Liver (tissue), 9 donors: ENCODE results near the gene PTK7. TPM values are rescaled to one million over a fixed set of nuclear protein-coding genes. Genes with fewer than 3 reads are reported as not detected.
A peak's percentile ranks its signal among the peaks of the same experiment; 100 is the strongest.

Experiments
- DNase-seq: peaks from one replicate; pipeline ENCODE4 v3.0.0-alpha.2; 2017; ENCODE audit warnings: low spot score
- H3K27ac ChIP-seq, 2 donors: one replicate each; pipeline ENCODE4 v1.7.0; 2013; ENCODE audit warnings: inconsistent platforms in 2 of 2, low read length in 2 of 2, control low read depth in 1 of 2, low read depth in 1 of 2, mild to moderate bottlenecking in 1 of 2
- H3K27me3 ChIP-seq, 4 donors: one replicate each; pipeline versions ENCODE4 v1.6.1 to v1.7.0; 2013; ENCODE audit warnings: low read length in 3 of 4, inconsistent platforms in 1 of 4, mild to moderate bottlenecking in 1 of 4, moderate library complexity in 1 of 4; ENCODE audit not compliant: control insufficient read depth in 4 of 4, insufficient read depth in 4 of 4
- H3K36me3 ChIP-seq, 4 donors: one replicate each; pipeline versions ENCODE4 v1.6.1 to v1.7.0; 2013; ENCODE audit warnings: low read length in 3 of 4, mild to moderate bottlenecking in 3 of 4, low read depth in 1 of 4, moderate library complexity in 1 of 4; ENCODE audit not compliant: control insufficient read depth in 4 of 4, insufficient read depth in 3 of 4
- H3K4me1 ChIP-seq, 4 donors: one replicate each; pipeline versions ENCODE4 v1.6.1 to v1.7.0; 2013; ENCODE audit warnings: low read length in 3 of 4, mild to moderate bottlenecking in 3 of 4, moderate library complexity in 1 of 4; ENCODE audit not compliant: control insufficient read depth in 4 of 4, insufficient read depth in 4 of 4
- H3K4me3 ChIP-seq, 3 donors: one replicate each; pipeline versions ENCODE4 v1.6.1 to v1.7.0; 2013; ENCODE audit warnings: low read length in 3 of 3, control low read depth in 1 of 3, low read depth in 1 of 3, mild to moderate bottlenecking in 1 of 3
- H3K9ac ChIP-seq, 2 donors: one replicate each; pipeline ENCODE4 v1.7.0; 2013; ENCODE audit warnings: low read length in 2 of 2, mild to moderate bottlenecking in 2 of 2, moderate library complexity in 2 of 2, control low read depth in 1 of 2, low read depth in 1 of 2
- H3K9me3 ChIP-seq, 4 donors: one replicate each; pipeline versions ENCODE4 v1.6.1 to v1.7.0; 2013; ENCODE audit warnings: low read length in 3 of 4; ENCODE audit not compliant: control insufficient read depth in 4 of 4
- EGR1 ChIP-seq, 2 donors: IDR thresholded peaks; 2 replicates each; pipeline ENCODE4 v1.6.1; 2016 to 2018; ENCODE audit warnings: antibody characterized with exemption in 2 of 2, low read depth in 2 of 2
- FOXA1 ChIP-seq: IDR thresholded peaks from 2 replicates; pipeline ENCODE4 v1.6.1; 2016; ENCODE audit warnings: antibody characterized with exemption
- FOXA2 ChIP-seq: IDR thresholded peaks from 2 replicates; pipeline ENCODE4 v1.6.1; 2016; ENCODE audit warnings: antibody characterized with exemption
- GABPA ChIP-seq, 2 donors: IDR thresholded peaks in 1 of 2; conservative IDR thresholded peaks in 1 of 2; 2 replicates each; pipeline ENCODE4 v1.6.1; 2016; ENCODE audit warnings: antibody characterized with exemption in 2 of 2, mild to moderate bottlenecking in 1 of 2, moderate library complexity in 1 of 2
- HNF4A ChIP-seq, 2 donors: conservative IDR thresholded peaks; 2 replicates each; pipeline ENCODE4 v1.6.1; 2016; ENCODE audit warnings: antibody characterized with exemption in 2 of 2, mild to moderate bottlenecking in 2 of 2
- HNF4G ChIP-seq: IDR thresholded peaks from 2 replicates; pipeline ENCODE4 v1.6.1; 2016; ENCODE audit warnings: antibody characterized with exemption
- JUND ChIP-seq, 2 donors: IDR thresholded peaks; 2 replicates each; pipeline ENCODE4 v1.6.1; 2016; ENCODE audit warnings: antibody characterized with exemption in 2 of 2
- NR2F2 ChIP-seq: IDR thresholded peaks from 2 replicates; pipeline ENCODE4 v1.6.1; 2016; ENCODE audit warnings: antibody characterized with exemption
- RAD21 ChIP-seq, 2 donors: IDR thresholded peaks; 2 replicates each; pipeline ENCODE4 v1.6.1; 2016; ENCODE audit warnings: antibody characterized with exemption in 2 of 2, mild to moderate bottlenecking in 2 of 2
- RXRA ChIP-seq, 2 donors: IDR thresholded peaks; 2 replicates each; pipeline ENCODE4 v1.6.1; 2017 to 2018; ENCODE audit warnings: antibody characterized with exemption in 2 of 2, mild to moderate bottlenecking in 1 of 2
- SP1 ChIP-seq: IDR thresholded peaks from 2 replicates; pipeline ENCODE4 v1.6.1; 2018; ENCODE audit warnings: antibody characterized with exemption, mild to moderate bottlenecking
- TAF1 ChIP-seq: conservative IDR thresholded peaks from 2 replicates; pipeline ENCODE4 v1.6.1; 2016; ENCODE audit warnings: antibody characterized with exemption, mild to moderate bottlenecking
- YY1 ChIP-seq: IDR thresholded peaks from 2 replicates; pipeline ENCODE4 v1.6.1; 2016; ENCODE audit warnings: antibody characterized with exemption, mild to moderate bottlenecking
- whole genome bisulfite sequencing: extraction: QIAGEN DNeasy Blood & Tissue Kit; methylation state at CpG from one replicate; pipeline ENCODE4 v1.1.7; 2013; 5-methylcytosine and 5-hydroxymethylcytosine counted together
- polyA plus RNA-seq, 2 donors: library from polyadenylated mRNA; stranded (reverse) in 1 of 2; unstranded in 1 of 2; fragments of 200-250 nt in 1 of 2; fragments of >200 nt in 1 of 2; fragmentation: Nextera tagmentation in 1 of 2; extraction: Ambion mirVana in 1 of 2; gene quantifications; one replicate each; pipeline versions ENCODE4 v1.2.1 to v1.2.3, GENCODE V29; 2013 to 2015
- total RNA-seq, 2 donors: library from RNA; depleted of rRNA; stranded (reverse); fragments of >200 nt; gene quantifications; one replicate each; pipeline ENCODE4 v1.2.3, GENCODE V29; 2014
- TF ChIP-seq, protein P1 (sequence below): fragments of 150-350 bp; IDR thresholded peaks from 2 replicates; pipeline ENCODE4 v1.5.1; 2017; ENCODE audit warnings: improper control_type of control experiment, low read depth, low read length; ENCODE audit not compliant: missing input control
- TF ChIP-seq, protein P2 (sequence below): IDR thresholded peaks from 2 replicates; pipeline ENCODE4 v1.6.1; 2016; ENCODE audit warnings: antibody characterized with exemption
- TF ChIP-seq, protein P3 (sequence below): IDR thresholded peaks from 2 replicates; pipeline ENCODE4 v1.6.1; 2016; ENCODE audit warnings: antibody characterized with exemption
- TF ChIP-seq, protein P4 (sequence below): IDR thresholded peaks from 2 replicates; pipeline ENCODE4 v1.6.1; 2016; ENCODE audit warnings: antibody characterized with exemption, mild to moderate bottlenecking
- TF ChIP-seq, protein P5 (sequence below): IDR thresholded peaks from 2 replicates; pipeline ENCODE4 v1.6.1; 2016; ENCODE audit warnings: antibody characterized with exemption
- donor health status: healthy.
- donor health status: healthy.
- donor health status: healthy.
- donor health status: healthy.
- donor health status: healthy.

Gene PTK7
- total and polyA plus RNA-seq, 4 donors: 0.67 to 10.5 (median 1.3) TPM

DNA sequence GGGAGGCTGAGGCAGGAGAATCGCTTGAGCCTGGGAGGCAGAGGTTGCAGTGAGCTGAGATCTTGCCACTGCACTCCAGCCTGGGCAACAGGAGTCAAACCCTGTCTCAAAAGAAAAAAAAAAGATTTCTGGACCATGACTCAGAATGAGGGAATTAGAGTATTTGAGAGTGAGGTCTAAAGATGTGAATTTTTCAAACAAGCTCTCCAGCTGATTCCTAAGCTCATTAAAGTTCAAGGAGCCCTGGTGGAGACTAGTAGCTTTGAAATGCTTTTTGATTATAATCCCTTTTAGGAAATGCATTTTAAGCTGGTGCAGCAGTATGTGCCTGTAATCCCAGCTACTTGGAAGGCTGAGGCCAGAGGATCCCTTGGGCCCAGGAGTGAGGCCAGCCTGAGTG, 73.2 kb downstream of the PTK7 start:
- Histone ChIP-seq H3K9ac (no peak overlapping the region), H3K4me3 (no peak overlapping the region), H3K4me1 (peaks cover 0 to 14% (median 12%) of the 10 kb centered on the region in 4 donors), H3K9me3 (no peaks in the 10 kb centered on the region), H3K36me3 (no peaks in the 10 kb centered on the region), H3K27me3 (no peaks in the 10 kb centered on the region), H3K27ac (no peak overlapping the region)
- TF ChIP-seq, protein P1, sequence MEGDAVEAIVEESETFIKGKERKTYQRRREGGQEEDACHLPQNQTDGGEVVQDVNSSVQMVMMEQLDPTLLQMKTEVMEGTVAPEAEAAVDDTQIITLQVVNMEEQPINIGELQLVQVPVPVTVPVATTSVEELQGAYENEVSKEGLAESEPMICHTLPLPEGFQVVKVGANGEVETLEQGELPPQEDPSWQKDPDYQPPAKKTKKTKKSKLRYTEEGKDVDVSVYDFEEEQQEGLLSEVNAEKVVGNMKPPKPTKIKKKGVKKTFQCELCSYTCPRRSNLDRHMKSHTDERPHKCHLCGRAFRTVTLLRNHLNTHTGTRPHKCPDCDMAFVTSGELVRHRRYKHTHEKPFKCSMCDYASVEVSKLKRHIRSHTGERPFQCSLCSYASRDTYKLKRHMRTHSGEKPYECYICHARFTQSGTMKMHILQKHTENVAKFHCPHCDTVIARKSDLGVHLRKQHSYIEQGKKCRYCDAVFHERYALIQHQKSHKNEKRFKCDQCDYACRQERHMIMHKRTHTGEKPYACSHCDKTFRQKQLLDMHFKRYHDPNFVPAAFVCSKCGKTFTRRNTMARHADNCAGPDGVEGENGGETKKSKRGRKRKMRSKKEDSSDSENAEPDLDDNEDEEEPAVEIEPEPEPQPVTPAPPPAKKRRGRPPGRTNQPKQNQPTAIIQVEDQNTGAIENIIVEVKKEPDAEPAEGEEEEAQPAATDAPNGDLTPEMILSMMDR: no peak
- DNase-seq: no peak
- 100% methylated on average over 1 of the region's 1 CpG for WGBS

DNA sequence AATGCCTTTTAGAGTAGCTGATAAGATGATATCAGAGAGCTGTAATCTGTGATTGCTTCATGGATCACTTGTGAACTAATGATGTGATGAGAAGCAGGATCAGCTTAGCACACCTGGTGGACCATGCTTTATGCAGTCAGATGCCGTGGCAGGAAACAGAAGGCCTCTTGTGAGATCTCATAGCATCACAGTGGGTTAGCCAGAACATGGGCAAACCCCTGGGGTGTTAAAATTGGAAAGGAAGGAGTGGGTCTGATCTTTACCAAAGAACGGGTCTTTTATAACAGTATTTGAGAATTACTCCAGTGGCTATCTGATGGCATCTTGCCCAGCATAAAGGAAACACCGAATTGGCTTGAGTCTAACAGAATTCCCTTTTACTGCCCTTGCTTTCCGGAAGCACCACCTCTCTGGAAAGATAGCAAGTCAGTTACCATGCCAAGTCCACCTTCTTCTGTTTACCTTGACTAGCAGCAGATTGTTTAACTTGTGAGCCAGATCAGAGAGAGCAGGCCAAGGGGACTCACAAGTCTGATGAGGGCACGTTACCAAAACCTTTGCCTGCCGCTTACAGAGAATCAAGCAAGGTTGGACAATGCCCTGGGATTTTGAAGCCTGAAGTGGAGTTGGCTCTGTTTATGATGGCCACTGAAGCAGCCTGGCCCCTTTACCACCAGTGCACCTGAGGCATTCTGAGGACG, 74.1 kb downstream of the PTK7 start:
- TF ChIP-seq FOXA2 (peak; percentile 56), EGR1 (IDR thresholded peaks at IDR 0.05; ENCODE audit: low read depth in 2 of 2) (peak in 1 of 2 donors; percentile 30), RAD21 (IDR thresholded peaks at IDR 0.05) (peak in 1 of 2 donors; percentile 54), HNF4A (conservative IDR thresholded peaks at IDR 0.05) (peak; percentile 71 to 72), GABPA (IDR thresholded peaks at IDR 0.05 in 1 of 2, conservative IDR thresholded peaks at IDR 0.05 in 1 of 2) (peak in 1 of 2 donors; percentile 74), RXRA (IDR thresholded peaks at IDR 0.05) (peak; percentile 63 to 69), HNF4G (no peak), JUND (IDR thresholded peaks at IDR 0.05) (peak in 1 of 2 donors; percentile 71), YY1 (peak; percentile 50), NR2F2 (no peak), TAF1 (no peak), FOXA1 (peak; percentile 45), SP1 (peak; percentile 82)
- TF ChIP-seq, protein P2, sequence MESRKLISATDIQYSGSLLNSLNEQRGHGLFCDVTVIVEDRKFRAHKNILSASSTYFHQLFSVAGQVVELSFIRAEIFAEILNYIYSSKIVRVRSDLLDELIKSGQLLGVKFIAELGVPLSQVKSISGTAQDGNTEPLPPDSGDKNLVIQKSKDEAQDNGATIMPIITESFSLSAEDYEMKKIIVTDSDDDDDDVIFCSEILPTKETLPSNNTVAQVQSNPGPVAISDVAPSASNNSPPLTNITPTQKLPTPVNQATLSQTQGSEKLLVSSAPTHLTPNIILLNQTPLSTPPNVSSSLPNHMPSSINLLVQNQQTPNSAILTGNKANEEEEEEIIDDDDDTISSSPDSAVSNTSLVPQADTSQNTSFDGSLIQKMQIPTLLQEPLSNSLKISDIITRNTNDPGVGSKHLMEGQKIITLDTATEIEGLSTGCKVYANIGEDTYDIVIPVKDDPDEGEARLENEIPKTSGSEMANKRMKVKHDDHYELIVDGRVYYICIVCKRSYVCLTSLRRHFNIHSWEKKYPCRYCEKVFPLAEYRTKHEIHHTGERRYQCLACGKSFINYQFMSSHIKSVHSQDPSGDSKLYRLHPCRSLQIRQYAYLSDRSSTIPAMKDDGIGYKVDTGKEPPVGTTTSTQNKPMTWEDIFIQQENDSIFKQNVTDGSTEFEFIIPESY: peak; percentile 42
- TF ChIP-seq, protein P1: no peak
- TF ChIP-seq, protein P3, sequence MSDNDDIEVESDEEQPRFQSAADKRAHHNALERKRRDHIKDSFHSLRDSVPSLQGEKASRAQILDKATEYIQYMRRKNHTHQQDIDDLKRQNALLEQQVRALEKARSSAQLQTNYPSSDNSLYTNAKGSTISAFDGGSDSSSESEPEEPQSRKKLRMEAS: peak; percentile 54
- TF ChIP-seq, protein P4, sequence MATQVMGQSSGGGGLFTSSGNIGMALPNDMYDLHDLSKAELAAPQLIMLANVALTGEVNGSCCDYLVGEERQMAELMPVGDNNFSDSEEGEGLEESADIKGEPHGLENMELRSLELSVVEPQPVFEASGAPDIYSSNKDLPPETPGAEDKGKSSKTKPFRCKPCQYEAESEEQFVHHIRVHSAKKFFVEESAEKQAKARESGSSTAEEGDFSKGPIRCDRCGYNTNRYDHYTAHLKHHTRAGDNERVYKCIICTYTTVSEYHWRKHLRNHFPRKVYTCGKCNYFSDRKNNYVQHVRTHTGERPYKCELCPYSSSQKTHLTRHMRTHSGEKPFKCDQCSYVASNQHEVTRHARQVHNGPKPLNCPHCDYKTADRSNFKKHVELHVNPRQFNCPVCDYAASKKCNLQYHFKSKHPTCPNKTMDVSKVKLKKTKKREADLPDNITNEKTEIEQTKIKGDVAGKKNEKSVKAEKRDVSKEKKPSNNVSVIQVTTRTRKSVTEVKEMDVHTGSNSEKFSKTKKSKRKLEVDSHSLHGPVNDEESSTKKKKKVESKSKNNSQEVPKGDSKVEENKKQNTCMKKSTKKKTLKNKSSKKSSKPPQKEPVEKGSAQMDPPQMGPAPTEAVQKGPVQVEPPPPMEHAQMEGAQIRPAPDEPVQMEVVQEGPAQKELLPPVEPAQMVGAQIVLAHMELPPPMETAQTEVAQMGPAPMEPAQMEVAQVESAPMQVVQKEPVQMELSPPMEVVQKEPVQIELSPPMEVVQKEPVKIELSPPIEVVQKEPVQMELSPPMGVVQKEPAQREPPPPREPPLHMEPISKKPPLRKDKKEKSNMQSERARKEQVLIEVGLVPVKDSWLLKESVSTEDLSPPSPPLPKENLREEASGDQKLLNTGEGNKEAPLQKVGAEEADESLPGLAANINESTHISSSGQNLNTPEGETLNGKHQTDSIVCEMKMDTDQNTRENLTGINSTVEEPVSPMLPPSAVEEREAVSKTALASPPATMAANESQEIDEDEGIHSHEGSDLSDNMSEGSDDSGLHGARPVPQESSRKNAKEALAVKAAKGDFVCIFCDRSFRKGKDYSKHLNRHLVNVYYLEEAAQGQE: peak; percentile 60
- TF ChIP-seq, protein P5, sequence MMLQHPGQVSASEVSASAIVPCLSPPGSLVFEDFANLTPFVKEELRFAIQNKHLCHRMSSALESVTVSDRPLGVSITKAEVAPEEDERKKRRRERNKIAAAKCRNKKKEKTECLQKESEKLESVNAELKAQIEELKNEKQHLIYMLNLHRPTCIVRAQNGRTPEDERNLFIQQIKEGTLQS: no peak
- no peak overlapping the region for H3K9ac ChIP-seq
- peak overlapping the region; percentile 5 to 21 for H3K27ac ChIP-seq
- 26% methylated on average over 7 of the region's 7 CpGs for WGBS
- DNase-seq: no peak
- no peaks in the 10 kb centered on the region for H3K36me3 ChIP-seq
- H3K27me3 ChIP-seq: no peaks in the 10 kb centered on the region
- no peak overlapping the region for H3K4me3 ChIP-seq
- no peaks in the 10 kb centered on the region for H3K9me3 ChIP-seq
- H3K4me1 ChIP-seq: peaks cover 0 to 14% (median 12%) of the 10 kb centered on the region in 4 donors
